HUES6 (cell line): Measurements from ENCODE around the gene HEY2.
"Not testable (repeated sequence)": the region's sequence is repeated elsewhere in the genome, so short reads cannot be mapped to it uniquely, and the experiment has no call there.

ENCODE experiments used
- H3K27ac ChIP-seq: 2 replicates; pipeline ENCODE4 v1.7.0; 2013; ENCODE audit warnings: low read depth, mild to moderate bottlenecking, low read length, inconsistent platforms
- H3K27me3 ChIP-seq: 2 replicates; pipeline ENCODE4 v1.6.1; 2013; ENCODE audit warnings: low read length; ENCODE audit not compliant: control insufficient read depth, insufficient read depth
- H3K36me3 ChIP-seq: 2 replicates; pipeline ENCODE4 v1.6.1; 2013; ENCODE audit warnings: low read length; ENCODE audit not compliant: control insufficient read depth, insufficient read depth
- H3K4me1 ChIP-seq: 2 replicates; pipeline ENCODE4 v1.6.1; 2013; ENCODE audit warnings: low read length; ENCODE audit not compliant: control insufficient read depth, insufficient read depth
- H3K4me3 ChIP-seq: 2 replicates; pipeline ENCODE4 v1.5.1; 2013; ENCODE audit warnings: low read depth, low read length
- H3K9ac ChIP-seq: one replicate; pipeline ENCODE4 v1.6.1; 2013; ENCODE audit warnings: mild to moderate bottlenecking, low read length
- H3K9me3 ChIP-seq: 2 replicates; pipeline ENCODE4 v1.6.1; 2013; ENCODE audit warnings: low read depth, low read length; ENCODE audit not compliant: control insufficient read depth, insufficient read depth

Gene HEY2

DNA sequence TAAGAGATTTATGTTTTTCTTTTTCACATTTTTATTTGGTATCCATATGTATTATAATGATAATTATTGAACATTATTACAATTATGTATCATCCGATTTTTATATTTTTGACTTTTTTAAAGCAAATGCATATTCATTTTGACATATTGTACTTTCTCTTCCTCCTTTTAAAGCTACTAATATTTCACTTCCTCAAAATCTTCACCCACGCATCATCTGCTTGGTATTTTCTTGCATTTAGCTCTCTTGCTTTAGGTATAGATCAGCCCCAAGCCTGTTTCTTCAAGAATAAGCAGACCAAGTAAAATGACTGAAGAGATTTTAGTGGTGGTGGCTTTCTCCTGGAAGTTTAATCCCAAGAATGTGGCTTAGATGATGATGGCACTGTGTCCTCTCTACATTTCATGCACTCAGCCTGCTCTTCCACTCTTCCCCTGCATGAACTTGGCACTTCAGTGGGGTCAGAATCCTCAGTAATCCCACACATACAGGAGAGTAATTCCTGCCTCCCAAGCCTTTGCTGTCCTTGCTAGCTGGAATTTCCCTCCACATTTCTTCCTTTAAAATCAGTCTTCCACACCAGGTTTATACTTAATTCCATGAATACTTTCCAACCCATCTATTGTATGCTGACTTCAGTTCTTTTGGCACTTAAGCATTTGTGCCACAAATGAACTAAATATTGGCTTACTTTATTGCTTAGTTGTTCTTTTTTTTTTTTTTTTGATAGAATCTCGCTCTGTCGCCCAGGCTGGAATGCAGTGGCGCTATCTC lies 49.5 kb downstream of the HEY2 start:
- no peak overlapping the region for H3K27ac ChIP-seq
- H3K27me3 ChIP-seq: no peaks in the 10 kb centered on the region
- H3K9me3 ChIP-seq: no peaks in the 10 kb centered on the region
- H3K36me3 ChIP-seq: no peaks in the 10 kb centered on the region
- H3K9ac ChIP-seq: no peak overlapping the region
- H3K4me3 ChIP-seq: no peak overlapping the region
- H3K4me1 ChIP-seq: no peaks in the 10 kb centered on the region

DNA sequence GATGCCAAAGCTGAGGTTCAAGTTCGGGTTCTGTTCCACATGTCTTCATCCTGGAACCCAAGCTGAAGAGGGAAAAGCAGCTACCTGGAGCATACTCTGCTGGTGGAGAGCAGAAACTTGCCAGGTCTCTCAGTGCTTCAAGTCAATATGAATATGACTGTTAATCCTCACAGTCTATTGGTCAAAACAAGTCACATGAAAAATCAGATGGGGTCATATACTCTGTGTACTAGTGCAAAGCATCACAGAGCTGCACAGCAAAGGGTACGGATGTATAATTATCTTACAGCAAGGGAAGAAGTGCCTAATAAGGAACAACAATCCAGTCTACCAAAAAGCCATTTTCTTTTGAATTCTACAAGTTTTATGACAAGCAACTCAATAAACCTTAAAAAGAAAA lies 53.0 kb downstream of the HEY2 start:
- no peaks in the 10 kb centered on the region for H3K9me3 ChIP-seq
- no peak overlapping the region for H3K27ac ChIP-seq
- H3K4me1 ChIP-seq: no peaks in the 10 kb centered on the region
- H3K27me3 ChIP-seq: no peaks in the 10 kb centered on the region
- H3K9ac ChIP-seq: no peak overlapping the region
- no peaks in the 10 kb centered on the region for H3K36me3 ChIP-seq
- no peak overlapping the region for H3K4me3 ChIP-seq

- Histone ChIP-seq H3K4me1 (no peaks in the 10 kb centered on the region), H3K9me3 (no peaks in the 10 kb centered on the region), H3K9ac (no peak overlapping the region), H3K4me3 (no peak overlapping the region), H3K36me3 (no peaks in the 10 kb centered on the region), H3K27ac (no peak overlapping the region), H3K27me3 (no peaks in the 10 kb centered on the region)
Measured at GRCh38 chr6:125802943-125803377, 53.5 kb downstream of the HEY2 start.

DNA sequence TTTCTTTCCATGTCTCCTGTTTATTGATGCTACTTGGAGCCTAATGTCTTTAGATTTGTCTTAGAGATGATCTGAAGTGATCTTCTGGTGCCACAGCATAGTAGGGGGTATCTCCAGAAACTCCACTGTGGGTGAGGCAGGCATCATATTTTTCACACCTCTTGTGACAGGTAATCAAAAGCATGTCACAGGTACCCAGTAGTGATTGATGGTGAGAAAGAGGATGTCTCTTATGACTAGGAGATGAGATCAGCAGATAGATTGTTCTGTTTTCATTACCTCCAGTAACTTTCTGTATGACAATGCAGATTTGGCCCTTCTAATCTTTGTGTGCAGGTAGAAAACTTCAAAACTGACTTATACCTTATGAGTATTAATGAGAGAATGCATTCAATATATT lies 54.8 kb downstream of the HEY2 start:
- Histone ChIP-seq H3K27ac (no peak overlapping the region), H3K36me3 (no peaks in the 10 kb centered on the region), H3K4me3 (no peak overlapping the region), H3K9ac (no peak overlapping the region), H3K9me3 (no peaks in the 10 kb centered on the region), H3K27me3 (no peaks in the 10 kb centered on the region), H3K4me1 (no peaks in the 10 kb centered on the region)

- H3K9me3 ChIP-seq, H3K27me3 ChIP-seq, H3K4me3 ChIP-seq, H3K9ac ChIP-seq, H3K36me3 ChIP-seq, H3K27ac ChIP-seq, H3K4me1 ChIP-seq: not testable (repeated sequence)
Measured at GRCh38 chr6:125804866-125805425, 55.5 kb downstream of the HEY2 start.

DNA sequence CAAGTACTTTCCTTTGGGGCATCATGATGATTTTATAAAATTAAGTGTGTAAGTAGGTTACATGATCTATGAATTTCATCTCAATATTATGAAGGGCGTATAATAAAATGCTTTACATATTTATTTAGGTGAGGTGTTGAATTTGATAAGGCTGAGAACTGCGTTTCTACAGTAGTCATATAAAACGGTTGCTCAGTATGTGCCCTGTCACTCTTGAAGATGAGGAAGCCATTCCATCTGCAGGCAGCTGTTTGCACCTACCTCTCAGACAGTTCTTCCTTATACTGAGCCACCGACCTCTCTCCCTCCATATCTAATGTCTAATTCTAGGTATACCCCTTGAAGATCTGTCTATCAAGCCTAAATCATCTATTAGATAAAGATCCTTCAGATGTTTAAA lies 57.4 kb downstream of the HEY2 start:
- H3K36me3 ChIP-seq: no peaks in the 10 kb centered on the region
- H3K9me3 ChIP-seq: no peaks in the 10 kb centered on the region
- H3K4me1 ChIP-seq: no peaks in the 10 kb centered on the region
- H3K4me3 ChIP-seq: no peak overlapping the region
- no peaks in the 10 kb centered on the region for H3K27me3 ChIP-seq
- no peak overlapping the region for H3K27ac ChIP-seq
- H3K9ac ChIP-seq: no peak overlapping the region

DNA sequence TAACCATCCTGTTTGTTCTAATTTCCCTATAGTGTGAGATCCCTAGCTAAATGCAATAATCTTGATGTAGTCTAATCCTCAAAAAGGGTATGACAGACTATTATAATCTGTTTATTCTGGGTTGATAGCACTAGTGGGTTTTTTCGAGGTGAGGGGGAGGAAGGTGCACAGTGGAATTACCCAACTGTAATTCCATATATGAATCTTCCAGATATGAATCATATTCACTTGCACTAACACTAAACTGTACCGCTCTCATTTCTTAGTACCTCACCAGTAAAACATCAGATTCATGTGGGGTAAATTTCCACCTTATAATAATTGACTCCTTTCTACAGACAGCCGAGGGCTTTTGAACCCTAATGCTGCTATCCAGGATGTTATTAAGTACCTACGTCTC lies 57.9 kb downstream of the HEY2 start:
- no peaks in the 10 kb centered on the region for H3K27me3 ChIP-seq
- no peaks in the 10 kb centered on the region for H3K9me3 ChIP-seq
- no peaks in the 10 kb centered on the region for H3K4me1 ChIP-seq
- no peak overlapping the region for H3K27ac ChIP-seq
- no peaks in the 10 kb centered on the region for H3K36me3 ChIP-seq
- H3K9ac ChIP-seq: no peak overlapping the region
- no peak overlapping the region for H3K4me3 ChIP-seq

DNA sequence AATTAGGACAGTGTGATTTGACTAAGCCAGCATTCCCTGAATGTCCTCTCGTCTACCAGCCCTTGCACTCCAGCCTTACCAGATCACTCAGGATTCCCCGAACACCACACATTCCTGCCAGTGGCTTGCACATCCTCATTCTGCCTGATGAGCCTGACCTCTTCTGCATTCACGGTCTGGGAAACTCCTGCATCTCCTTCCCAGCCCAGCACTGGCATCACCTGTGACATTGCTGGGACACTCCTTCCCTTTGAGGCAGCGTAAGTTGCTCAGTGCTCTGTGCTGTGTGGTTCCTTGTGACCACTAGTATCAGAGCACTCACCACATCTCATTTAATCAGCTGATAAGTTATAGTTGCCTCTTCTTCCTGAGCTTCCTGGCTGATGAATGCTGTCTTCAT lies 58.6 kb downstream of the HEY2 start:
- Histone ChIP-seq H3K9ac (no peak overlapping the region), H3K36me3 (no peaks in the 10 kb centered on the region), H3K9me3 (no peaks in the 10 kb centered on the region), H3K27ac (no peak overlapping the region), H3K27me3 (no peaks in the 10 kb centered on the region), H3K4me1 (no peaks in the 10 kb centered on the region; the same call in 1 of the 2 replicates), H3K4me3 (no peak overlapping the region)

DNA sequence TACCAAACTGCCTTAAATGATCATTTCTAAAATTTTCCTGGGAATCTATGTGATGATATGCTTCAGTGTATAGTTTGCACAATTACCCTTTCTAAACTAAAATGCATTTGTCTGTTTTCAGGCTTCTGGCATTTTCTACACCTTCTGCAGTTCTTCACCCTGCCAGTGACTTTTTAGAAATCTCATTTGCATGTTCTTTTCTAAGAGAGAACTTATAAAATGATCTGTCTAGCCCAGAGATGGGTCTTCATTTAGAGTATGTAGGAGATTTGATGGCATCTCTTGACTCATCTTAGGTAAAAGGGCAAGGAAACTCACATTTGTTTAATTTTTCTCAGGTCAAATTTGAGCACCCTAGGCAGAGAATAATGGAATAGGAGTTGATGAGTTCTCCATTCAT lies 59.2 kb downstream of the HEY2 start:
- H3K27me3 ChIP-seq: no peaks in the 10 kb centered on the region
- no peak overlapping the region for H3K9ac ChIP-seq
- H3K4me1 ChIP-seq: no peaks in the 10 kb centered on the region; the same call in 1 of the 2 replicates
- H3K4me3 ChIP-seq: no peak overlapping the region
- H3K27ac ChIP-seq: no peak overlapping the region
- no peaks in the 10 kb centered on the region for H3K9me3 ChIP-seq
- H3K36me3 ChIP-seq: no peaks in the 10 kb centered on the region

DNA sequence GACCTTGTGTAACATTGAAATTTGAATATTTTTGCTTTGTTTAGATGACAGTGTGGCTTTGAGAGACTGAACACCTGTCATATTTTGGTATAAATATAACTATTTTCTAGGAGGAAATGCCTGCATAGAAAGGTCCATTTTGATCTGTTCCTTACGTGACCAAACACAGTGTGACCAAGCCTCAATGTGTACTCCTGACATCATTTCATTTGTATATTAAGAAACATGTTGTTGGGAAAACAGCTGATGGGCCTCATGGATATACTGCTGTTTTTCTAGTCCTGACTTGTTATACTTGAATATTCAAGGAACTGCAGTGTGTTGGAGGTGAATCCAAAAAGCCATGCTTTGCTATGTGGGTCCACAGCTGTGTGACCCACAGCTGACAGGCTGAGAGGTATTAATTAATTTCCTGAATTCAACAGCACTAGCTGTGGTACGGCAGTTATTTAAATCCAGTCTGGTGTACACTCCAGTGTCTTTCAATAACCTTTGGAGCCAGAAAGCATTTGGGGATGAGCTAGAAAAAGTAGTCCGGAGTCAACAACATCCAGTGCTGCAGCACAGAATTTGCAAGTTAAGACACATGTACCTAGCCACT lies 60.2 kb downstream of the HEY2 start:
- H3K9me3 ChIP-seq: no peaks in the 10 kb centered on the region
- no peak overlapping the region for H3K9ac ChIP-seq
- no peak overlapping the region for H3K4me3 ChIP-seq
- no peaks in the 10 kb centered on the region; the same call in 1 of the 2 replicates for H3K4me1 ChIP-seq
- no peaks in the 10 kb centered on the region for H3K36me3 ChIP-seq
- no peak overlapping the region for H3K27ac ChIP-seq
- H3K27me3 ChIP-seq: no peaks in the 10 kb centered on the region

DNA sequence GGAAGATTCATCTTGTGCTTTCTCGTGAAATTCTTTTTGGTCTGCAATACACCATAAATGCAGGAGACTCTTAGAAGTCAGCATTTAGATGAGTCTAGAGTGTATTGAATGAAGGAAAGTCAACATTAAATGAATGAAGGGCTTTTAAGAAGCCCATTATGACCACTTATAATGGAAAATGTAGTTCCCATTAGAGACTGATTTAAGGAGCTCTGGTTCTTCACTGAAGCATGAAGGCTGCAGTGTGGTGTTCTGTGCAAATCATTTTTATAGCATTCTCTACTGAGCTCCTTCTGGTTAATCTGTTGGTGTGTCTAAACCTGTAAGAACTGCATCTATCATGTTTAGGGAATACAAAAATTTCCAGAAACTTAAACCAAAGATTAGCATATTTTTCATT lies 61.0 kb downstream of the HEY2 start:
- Histone ChIP-seq H3K9ac (no peak overlapping the region), H3K27me3 (no peaks in the 10 kb centered on the region), H3K9me3 (no peaks in the 10 kb centered on the region), H3K4me1 (no peaks in the 10 kb centered on the region; the same call in 1 of the 2 replicates), H3K4me3 (no peak overlapping the region), H3K36me3 (no peaks in the 10 kb centered on the region), H3K27ac (no peak overlapping the region)
